Ramos (cell line): ENCODE results near the gene PCDH10.

ENCODE experiments used
- in situ Hi-C: fragments of 300-500 bp; cut with MboI; formaldehyde crosslinking; loops from one replicate; pipeline ENCODE4 v1.14.3; 2022; ENCODE audit warnings: low sequenced_read_pairs; ENCODE audit not compliant: unreplicated experiment

The PCDH10 gene

DNA sequence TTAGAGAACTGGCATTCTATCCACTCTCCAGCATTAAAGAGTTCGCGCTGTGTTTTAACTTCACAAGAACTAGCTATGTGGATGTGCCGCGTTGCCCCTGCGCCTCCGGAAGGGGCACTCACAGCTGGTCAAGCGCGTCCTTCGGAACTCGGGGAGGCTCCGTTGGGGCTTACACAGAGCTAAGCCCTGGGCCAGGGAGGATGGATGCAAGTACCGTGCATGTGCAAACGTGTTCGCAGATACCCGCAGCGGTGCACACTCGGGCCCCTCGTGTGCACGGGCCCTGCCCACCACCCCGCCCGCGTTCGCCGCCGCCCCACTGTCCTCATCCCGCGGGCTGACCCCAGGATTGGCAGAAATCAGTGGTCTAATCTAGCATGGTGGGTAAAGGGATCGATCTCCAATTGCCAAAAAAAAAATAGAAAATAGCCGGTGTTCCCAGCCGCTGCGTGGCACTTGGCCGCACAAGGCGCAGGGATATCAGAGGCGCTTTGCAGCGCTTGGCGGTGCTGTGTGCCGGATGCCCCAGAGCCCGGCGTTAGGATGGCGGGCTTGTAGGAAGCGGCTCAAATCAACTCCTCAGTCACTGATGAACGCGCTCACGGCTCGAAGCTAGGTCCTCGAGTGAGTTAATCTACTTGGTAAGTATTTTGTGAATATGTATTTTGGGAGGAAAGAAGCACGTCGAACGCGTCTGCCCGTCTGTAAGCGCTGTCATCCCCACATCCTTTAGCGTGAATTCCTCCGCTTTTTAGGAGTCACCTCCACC lies 989 bp upstream of the PCDH10 start:
- in situ Hi-C loops: no loop called here

GRCh38 chr4:133149364-133149695 lies 236 bp downstream of the PCDH10 start:
- in situ Hi-C loops: no loop called here

GRCh38 chr4:133149932-133150471 lies 908 bp downstream of the PCDH10 start:
- in situ Hi-C loops: no loop called here

GRCh38 chr4:133150486-133151340 lies 1.6 kb downstream of the PCDH10 start:
- in situ Hi-C loops: no loop called here

DNA sequence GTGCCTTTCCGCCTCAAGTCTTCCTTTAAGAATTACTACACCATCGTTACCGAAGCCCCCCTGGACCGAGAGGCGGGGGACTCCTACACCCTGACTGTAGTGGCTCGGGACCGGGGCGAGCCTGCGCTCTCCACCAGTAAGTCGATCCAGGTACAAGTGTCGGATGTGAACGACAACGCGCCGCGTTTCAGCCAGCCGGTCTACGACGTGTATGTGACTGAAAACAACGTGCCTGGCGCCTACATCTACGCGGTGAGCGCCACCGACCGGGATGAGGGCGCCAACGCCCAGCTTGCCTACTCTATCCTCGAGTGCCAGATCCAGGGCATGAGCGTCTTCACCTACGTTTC lies 2.2 kb downstream of the PCDH10 start:
- in situ Hi-C loops: no loop called here

DNA sequence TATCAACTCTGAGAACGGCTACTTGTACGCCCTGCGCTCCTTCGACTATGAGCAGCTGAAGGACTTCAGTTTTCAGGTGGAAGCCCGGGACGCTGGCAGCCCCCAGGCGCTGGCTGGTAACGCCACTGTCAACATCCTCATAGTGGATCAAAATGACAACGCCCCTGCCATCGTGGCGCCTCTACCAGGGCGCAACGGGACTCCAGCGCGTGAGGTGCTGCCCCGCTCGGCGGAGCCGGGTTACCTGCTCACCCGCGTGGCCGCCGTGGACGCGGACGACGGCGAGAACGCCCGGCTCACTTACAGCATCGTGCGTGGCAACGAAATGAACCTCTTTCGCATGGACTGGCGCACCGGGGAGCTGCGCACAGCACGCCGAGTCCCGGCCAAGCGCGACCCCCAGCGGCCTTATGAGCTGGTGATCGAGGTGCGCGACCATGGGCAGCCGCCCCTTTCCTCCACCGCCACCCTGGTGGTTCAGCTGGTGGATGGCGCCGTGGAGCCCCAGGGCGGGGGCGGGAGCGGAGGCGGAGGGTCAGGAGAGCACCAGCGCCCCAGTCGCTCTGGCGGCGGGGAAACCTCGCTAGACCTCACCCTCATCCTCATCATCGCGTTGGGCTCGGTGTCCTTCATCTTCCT lies 2.7 kb downstream of the PCDH10 start:
- in situ Hi-C loops: no loop called here

- in situ Hi-C loops: no loop called here
Measured at GRCh38 chr4:133152330-133152821, 3.3 kb downstream of the PCDH10 start.

- in situ Hi-C loops: no loop called here
Measured at GRCh38 chr4:133152831-133153481, 3.9 kb downstream of the PCDH10 start.

GRCh38 chr4:133154725-133155124 lies 5.6 kb downstream of the PCDH10 start:
- in situ Hi-C loops: no loop called here

- in situ Hi-C loops: no loop called here
Measured at GRCh38 chr4:133156096-133156495, 7.0 kb downstream of the PCDH10 start.

- in situ Hi-C loops: no loop called here
Measured at GRCh38 chr4:133156556-133156955, 7.5 kb downstream of the PCDH10 start.

DNA sequence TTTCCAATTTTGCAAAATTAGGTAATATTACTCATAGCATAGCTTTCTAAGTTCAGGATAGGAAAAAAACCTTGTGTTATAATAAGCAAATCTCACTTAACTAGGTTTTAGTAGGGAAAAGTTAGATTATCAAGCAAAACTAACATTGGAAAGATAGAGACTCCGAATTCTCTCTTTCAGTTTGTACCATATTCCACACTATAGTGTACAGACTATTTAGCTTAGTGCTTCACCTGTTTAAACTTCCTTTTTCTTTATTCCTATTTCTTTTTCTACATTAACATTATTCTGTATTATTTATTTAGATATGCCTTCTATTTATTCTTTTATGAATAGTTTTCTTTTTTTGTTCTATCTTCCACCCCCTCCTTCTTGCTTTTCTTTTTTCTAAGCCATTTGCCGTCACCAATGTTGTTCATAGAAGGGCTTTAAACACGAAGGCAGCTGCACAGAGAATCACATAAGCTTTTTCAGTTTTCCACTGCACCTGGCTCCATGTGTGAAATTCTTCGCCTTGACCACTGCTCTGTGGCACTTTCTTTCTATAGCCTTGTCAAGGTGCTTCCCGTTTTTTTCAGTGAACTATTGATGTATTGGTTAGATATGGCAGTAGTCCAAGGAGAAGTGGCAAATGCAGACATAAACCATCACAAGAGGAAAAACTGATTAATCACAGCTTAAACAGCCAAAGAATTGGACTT lies 8.5 kb downstream of the PCDH10 start:
- in situ Hi-C loops: no loop called here

DNA sequence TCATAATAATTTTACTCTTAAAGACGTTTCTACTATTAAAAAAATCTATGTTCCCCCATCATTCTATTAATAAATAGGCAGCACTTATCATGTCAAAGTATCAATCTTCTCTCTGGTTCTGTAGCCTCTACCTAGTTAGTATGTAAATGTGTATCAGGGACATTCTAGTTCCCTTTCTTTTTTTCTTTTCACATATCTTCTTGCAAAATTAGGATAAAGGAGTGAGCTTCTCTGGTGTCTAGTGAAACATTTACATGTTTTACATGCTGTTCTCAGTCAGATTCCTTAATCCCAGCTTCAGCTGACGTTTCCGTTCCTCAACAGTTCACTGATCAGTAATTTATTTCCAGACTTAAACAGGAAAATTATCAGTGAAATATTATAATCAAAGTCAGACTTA lies 11.8 kb downstream of the PCDH10 start:
- in situ Hi-C loops: no loop called here

- in situ Hi-C loops: no loop called here
Measured at GRCh38 chr4:133161570-133162295, 12.6 kb downstream of the PCDH10 start.

DNA sequence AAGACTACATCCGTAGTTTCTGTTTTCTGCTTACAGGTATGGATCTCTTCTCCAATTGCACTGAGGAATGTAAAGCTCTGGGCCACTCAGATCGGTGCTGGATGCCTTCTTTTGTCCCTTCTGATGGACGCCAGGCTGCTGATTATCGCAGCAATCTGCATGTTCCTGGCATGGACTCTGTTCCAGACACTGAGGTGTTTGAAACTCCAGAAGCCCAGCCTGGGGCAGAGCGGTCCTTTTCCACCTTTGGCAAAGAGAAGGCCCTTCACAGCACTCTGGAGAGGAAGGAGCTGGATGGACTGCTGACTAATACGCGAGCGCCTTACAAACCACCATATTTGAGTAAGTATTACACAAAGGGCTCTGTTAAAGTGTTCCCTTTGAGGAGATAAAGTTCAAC lies 13.8 kb downstream of the PCDH10 start:
- in situ Hi-C loops: no loop called here

GRCh38 chr4:133178956-133179355 lies 29.9 kb downstream of the PCDH10 start:
- in situ Hi-C loops: no loop called here

DNA sequence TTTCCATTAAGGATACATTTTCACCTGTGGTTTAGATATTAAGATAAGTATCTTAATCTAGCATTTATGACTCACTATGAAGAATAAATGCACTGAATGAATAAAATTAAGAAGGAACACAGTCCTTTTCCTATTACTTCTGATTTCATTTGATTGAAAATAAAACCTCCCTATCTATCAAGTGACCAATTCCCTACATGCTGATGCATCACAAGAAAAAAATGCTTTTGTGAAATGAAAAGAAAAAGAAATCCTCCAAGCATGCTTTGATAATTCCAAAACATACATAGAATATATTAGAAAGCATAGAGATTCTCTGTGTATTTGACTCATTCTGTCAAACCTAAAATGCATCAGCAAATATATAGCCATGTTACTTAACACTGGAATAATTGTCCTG lies 37.1 kb downstream of the PCDH10 start:
- in situ Hi-C loops: no loop called here

- in situ Hi-C loops: no loop called here
Measured at GRCh38 chr4:133186845-133187244, 37.8 kb downstream of the PCDH10 start.
